ENCODE measurements around the gene PCDH8.

PCDH8 gene

DNA sequence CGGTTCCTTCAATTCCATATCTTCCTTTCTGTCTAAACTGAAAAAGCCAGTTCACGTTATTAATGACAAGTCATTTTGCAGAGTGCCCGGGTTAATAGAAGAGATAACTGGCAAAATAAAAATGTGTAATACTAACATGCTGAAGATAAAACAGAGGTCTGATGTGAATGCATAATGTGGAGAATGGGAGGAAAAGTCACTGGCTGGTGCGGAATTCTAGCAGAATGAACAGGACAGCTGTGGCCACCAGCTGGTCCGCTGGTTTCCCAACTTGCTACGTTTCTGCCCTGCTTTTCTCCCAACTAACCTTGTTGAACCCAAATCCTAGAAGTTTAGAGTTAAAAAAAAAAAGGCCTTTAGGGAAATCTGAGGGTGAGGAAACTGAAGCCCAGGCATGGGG is 42.4 kb downstream of the PCDH8 start:
- no peak for DNase-seq (ENCODE audit: low read depth)
- TF ChIP-seq, protein P1, sequence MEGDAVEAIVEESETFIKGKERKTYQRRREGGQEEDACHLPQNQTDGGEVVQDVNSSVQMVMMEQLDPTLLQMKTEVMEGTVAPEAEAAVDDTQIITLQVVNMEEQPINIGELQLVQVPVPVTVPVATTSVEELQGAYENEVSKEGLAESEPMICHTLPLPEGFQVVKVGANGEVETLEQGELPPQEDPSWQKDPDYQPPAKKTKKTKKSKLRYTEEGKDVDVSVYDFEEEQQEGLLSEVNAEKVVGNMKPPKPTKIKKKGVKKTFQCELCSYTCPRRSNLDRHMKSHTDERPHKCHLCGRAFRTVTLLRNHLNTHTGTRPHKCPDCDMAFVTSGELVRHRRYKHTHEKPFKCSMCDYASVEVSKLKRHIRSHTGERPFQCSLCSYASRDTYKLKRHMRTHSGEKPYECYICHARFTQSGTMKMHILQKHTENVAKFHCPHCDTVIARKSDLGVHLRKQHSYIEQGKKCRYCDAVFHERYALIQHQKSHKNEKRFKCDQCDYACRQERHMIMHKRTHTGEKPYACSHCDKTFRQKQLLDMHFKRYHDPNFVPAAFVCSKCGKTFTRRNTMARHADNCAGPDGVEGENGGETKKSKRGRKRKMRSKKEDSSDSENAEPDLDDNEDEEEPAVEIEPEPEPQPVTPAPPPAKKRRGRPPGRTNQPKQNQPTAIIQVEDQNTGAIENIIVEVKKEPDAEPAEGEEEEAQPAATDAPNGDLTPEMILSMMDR (IDR thresholded peaks at IDR 0.05; ENCODE audit: control insufficient read depth, extremely low read depth, insufficient read depth) = no peak
- H3K4me3 ChIP-seq (ENCODE audit: low read depth, low read length) = no peak overlapping the region

DNA sequence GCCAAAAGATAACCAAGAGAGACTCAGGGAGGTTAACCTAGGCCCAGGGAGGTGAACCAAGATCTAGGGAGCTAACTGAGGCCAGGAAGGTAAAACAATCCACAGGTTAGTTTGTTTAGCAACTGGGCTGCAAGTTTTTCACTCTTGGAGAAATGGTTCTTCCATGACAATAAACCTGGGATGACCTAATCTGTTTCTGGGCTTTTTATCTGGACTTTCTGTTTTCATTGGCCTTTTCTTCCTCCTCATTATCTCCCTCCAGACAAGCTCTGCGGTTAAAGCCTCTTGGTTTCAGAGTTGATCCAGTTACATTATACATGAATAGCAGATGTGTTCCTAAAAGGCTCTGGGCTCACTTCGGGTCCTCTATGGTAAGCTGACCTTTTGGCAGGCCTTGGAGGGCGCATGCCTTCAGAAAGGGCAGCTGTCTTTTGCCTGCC is 44.2 kb downstream of the PCDH8 start:
- TF ChIP-seq, protein P1 (IDR thresholded peaks at IDR 0.05; ENCODE audit: control insufficient read depth, extremely low read depth, insufficient read depth) = no peak
- DNase-seq (ENCODE audit: low read depth) = no peak
- H3K4me3 ChIP-seq (ENCODE audit: low read depth, low read length) = no peak overlapping the region

DNA sequence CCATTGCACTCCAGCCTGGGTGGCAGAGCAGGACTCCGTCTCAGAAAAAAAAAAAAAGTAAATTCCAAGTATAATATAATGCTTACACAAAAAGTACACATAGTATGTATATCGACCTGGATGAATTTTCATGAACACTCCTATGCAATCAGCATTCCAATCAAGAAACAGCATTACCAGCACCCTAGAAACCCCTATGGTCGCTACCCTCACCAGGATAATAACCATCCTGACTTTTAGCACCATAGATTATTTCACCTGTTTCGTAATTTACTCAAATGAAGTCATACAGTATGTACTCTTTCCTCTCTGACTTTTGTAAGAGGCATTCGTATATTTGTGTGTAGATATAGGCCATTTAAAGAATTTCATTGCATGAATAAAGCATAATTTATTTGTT is 47.6 kb downstream of the PCDH8 start:
- TF ChIP-seq, protein P1 (IDR thresholded peaks at IDR 0.05; ENCODE audit: control insufficient read depth, extremely low read depth, insufficient read depth) = no peak
- H3K4me3 ChIP-seq (ENCODE audit: low read depth, low read length) = no peak overlapping the region
- no peak for DNase-seq (ENCODE audit: low read depth)

DNA sequence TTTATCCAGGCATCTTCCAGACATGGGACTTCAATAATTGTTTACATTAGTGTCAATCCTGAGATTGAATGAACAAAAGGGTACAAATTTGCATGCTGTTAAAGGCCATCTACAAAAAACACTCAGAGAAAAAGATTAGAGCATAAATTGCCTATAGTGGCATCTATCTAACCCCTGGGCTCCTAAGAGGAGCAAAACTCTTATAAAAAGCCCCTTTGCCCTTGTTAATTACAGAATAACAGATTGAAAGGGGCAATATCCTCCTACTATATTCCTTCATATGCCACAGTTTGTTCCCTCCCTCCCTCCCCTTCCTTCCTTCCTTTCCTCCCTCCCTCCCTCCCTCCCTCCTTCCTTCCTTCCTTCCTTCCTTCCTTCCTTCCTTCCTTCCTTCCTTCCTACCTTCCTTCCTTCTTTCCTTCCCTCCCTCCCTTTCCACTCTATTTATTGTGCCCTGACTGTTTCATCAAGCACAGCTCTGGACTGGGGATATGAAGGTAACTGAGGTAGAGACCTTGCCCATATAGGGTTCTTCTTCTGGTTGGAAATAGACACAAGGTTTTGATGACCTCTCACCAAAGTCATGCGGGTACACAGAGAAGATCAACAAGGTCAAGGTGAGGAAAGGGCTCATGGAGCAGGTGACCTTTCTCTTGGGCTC is 49.5 kb downstream of the PCDH8 start:
- DNase-seq (ENCODE audit: low read depth) = no peak
- H3K4me3 ChIP-seq (ENCODE audit: low read depth, low read length) = no peak overlapping the region
- TF ChIP-seq, protein P1 (IDR thresholded peaks at IDR 0.05; ENCODE audit: control insufficient read depth, extremely low read depth, insufficient read depth) = no peak

DNA sequence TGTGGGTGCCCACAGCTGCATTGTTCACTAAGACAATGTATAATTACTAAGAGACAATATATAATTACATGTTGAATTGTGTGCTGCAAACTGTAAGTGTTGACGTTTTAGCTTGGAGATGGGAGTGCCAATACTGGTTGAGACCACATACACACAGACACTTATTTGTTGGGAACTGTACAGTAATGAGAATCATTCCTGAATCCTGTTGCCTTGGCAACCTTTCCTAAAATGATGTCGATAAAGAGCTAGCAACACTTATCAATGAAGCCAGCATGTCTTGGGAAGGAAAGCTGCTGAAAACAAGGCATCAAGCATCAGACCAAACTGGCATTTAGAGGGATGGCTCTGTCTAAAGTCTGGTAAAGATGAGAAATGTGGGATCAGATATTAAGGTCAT is 51.3 kb downstream of the PCDH8 start:
- no peak for DNase-seq (ENCODE audit: low read depth)
- no peak overlapping the region for H3K4me3 ChIP-seq (ENCODE audit: low read depth, low read length)
- TF ChIP-seq, protein P1 (IDR thresholded peaks at IDR 0.05; ENCODE audit: control insufficient read depth, extremely low read depth, insufficient read depth) = no peak

DNA sequence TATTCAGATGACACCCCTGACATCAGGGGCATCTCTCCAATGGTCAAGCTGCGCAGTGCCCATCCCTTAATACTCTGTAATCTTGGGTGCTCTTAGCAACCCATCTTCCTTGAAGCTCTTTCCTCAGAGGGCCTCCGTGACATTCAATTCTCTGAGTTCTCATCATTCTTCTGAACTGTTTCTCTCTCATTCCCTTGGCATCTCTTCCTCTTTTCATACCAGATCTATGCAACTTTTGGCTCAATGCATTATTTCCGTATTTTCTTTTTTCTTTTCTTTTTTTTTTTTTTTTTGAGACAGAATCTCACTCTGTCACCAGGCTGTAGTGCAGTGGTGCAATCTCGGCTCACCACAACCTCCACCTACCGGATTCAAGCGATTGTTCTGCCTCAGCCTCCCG is 53.9 kb downstream of the PCDH8 start:
- TF ChIP-seq, protein P1 (IDR thresholded peaks at IDR 0.05; ENCODE audit: control insufficient read depth, extremely low read depth, insufficient read depth) = no peak
- DNase-seq (ENCODE audit: low read depth) = no peak
- no peak overlapping the region for H3K4me3 ChIP-seq (ENCODE audit: low read depth, low read length)

DNA sequence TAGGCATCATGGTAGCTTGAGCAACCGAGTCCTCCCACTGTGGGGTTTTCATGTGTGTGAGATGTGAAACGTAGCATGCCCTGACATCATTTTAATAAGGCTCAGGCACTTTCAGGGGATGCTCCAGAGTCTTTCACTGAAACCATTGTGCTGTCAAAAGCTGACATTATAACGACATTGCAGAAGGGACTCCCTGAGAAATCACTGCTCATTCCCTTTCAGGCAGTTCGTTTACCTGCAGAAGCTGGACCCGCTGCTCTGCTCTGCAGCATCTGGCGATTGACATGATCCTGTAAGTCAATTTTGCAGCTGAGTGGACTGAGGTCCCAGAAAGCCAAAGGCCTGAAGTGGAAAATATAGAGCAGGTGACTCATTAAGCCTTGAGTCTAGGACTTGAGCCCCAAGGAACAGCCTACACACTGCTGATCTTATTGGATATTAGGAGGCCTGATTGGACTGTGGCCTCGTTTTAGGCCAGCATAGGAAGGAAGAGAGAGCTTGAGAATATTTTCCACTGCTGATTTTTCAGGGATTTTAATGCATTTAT is 54.9 kb downstream of the PCDH8 start:
- TF ChIP-seq, protein P1 (IDR thresholded peaks at IDR 0.05; ENCODE audit: control insufficient read depth, extremely low read depth, insufficient read depth) = no peak
- DNase-seq (ENCODE audit: low read depth) = no peak
- H3K4me3 ChIP-seq (ENCODE audit: low read depth, low read length) = no peak overlapping the region

Measured in LNCaP clone FGC (cell line).